Measurements from ENCODE around the gene TENM3.
A peak's percentile ranks its signal among the peaks of the same experiment; 100 is the strongest.
"Not testable (repeated sequence)": the region's sequence is repeated elsewhere in the genome, so short reads cannot be mapped to it uniquely, and the experiment has no call there.

Gene TENM3

GRCh38 chr4:182227611-182228010 is 15.6 kb upstream of the TENM3 start:
- DNase-seq (ENCODE audit: low read depth), result no peak

GRCh38 chr4:182228991-182229577 is 14.1 kb upstream of the TENM3 start:
- no peak for DNase-seq (ENCODE audit: low read depth)

- DNase-seq (ENCODE audit: low read depth), result no peak
Observed at GRCh38 chr4:182230256-182230655, 12.9 kb upstream of the TENM3 start.

- DNase-seq (ENCODE audit: low read depth), result peak; percentile 77
Observed at GRCh38 chr4:182231080-182231479, 12.1 kb upstream of the TENM3 start.

- DNase-seq (ENCODE audit: low read depth), result peak; percentile 22
Observed at GRCh38 chr4:182231496-182231895, 11.7 kb upstream of the TENM3 start.

- DNase-seq (ENCODE audit: low read depth), result no peak
Observed at GRCh38 chr4:182233310-182234090, 9.7 kb upstream of the TENM3 start.

GRCh38 chr4:182235021-182235795 is 8.0 kb upstream of the TENM3 start:
- no peak for DNase-seq (ENCODE audit: low read depth)

GRCh38 chr4:182236186-182236585 is 7.0 kb upstream of the TENM3 start:
- peak; percentile 61 for DNase-seq (ENCODE audit: low read depth)

- not testable (repeated sequence) for DNase-seq (ENCODE audit: low read depth)
Observed at GRCh38 chr4:182237010-182237409, 6.2 kb upstream of the TENM3 start.

- peak; percentile 45 for DNase-seq (ENCODE audit: low read depth)
Observed at GRCh38 chr4:182238355-182238931, 4.8 kb upstream of the TENM3 start.

- DNase-seq (ENCODE audit: low read depth), result peak; percentile 97
Observed at GRCh38 chr4:182240161-182241130, 2.8 kb upstream of the TENM3 start.

- DNase-seq (ENCODE audit: low read depth), result not testable (repeated sequence)
Observed at GRCh38 chr4:182242260-182242659, 942 bp upstream of the TENM3 start.

- DNase-seq (ENCODE audit: low read depth), result peak; percentile 89
Observed at GRCh38 chr4:182242787-182243186, 415 bp upstream of the TENM3 start.

- no peak for DNase-seq (ENCODE audit: low read depth)
Observed at GRCh38 chr4:182245041-182245440, 1.8 kb downstream of the TENM3 start.

- no peak for DNase-seq (ENCODE audit: low read depth)
Observed at GRCh38 chr4:182245541-182246215, 2.5 kb downstream of the TENM3 start.

- peak; percentile 50 for DNase-seq (ENCODE audit: low read depth)
Observed at GRCh38 chr4:182246401-182247205, 3.4 kb downstream of the TENM3 start.

GRCh38 chr4:182248295-182248694 is 5.1 kb downstream of the TENM3 start:
- no peak for DNase-seq (ENCODE audit: low read depth)

- no peak for DNase-seq (ENCODE audit: low read depth)
Observed at GRCh38 chr4:182250446-182250845, 7.2 kb downstream of the TENM3 start.

- no peak for DNase-seq (ENCODE audit: low read depth)
Observed at GRCh38 chr4:182251116-182251515, 7.9 kb downstream of the TENM3 start.

- no peak for DNase-seq (ENCODE audit: low read depth)
Observed at GRCh38 chr4:182252220-182252619, 9.0 kb downstream of the TENM3 start.

Data from amniotic epithelial cell (primary cell).